Loucy (cell line): ENCODE data around the gene CTNNA2.

ENCODE experiments used
- EZH2phosphoT487 ChIP-seq: fragments of 200-600 bp; IDR thresholded peaks from 2 replicates; pipeline ENCODE4 v1.6.1; 2018; ENCODE audit warnings: antibody characterized with exemption, mild to moderate bottlenecking, moderate library complexity, borderline replicate concordance
- TF ChIP-seq, protein P1 (sequence below): fragments of 200-600 bp; sonication (generic); conservative IDR thresholded peaks from 2 replicates; pipeline ENCODE4 v1.5.1; 2014; ENCODE audit warnings: mild to moderate bottlenecking, antibody characterized with exemption, low read length

DNA sequence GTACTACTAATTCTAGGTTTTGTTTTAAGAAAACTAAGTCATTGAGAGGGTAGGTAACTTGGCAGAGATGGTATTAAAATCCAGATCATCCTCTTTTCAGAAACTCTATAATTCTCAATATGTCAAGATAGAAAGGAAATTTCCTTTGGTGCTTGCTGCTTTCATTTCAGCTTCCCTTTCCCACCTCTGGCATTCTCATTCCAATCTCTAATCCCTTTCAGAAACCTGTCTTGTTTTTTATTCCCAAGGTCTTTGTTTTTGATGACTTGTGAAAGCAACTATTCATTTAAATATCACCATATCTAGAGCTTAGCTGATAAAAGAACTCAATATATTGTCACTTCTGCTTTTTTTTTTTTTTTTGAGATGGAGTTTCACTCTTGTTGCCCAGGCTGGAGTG lies 1034.5 kb downstream of the CTNNA2 start:
- TF ChIP-seq, protein P1, sequence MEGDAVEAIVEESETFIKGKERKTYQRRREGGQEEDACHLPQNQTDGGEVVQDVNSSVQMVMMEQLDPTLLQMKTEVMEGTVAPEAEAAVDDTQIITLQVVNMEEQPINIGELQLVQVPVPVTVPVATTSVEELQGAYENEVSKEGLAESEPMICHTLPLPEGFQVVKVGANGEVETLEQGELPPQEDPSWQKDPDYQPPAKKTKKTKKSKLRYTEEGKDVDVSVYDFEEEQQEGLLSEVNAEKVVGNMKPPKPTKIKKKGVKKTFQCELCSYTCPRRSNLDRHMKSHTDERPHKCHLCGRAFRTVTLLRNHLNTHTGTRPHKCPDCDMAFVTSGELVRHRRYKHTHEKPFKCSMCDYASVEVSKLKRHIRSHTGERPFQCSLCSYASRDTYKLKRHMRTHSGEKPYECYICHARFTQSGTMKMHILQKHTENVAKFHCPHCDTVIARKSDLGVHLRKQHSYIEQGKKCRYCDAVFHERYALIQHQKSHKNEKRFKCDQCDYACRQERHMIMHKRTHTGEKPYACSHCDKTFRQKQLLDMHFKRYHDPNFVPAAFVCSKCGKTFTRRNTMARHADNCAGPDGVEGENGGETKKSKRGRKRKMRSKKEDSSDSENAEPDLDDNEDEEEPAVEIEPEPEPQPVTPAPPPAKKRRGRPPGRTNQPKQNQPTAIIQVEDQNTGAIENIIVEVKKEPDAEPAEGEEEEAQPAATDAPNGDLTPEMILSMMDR: no peak
- no peak for TF ChIP-seq EZH2phosphoT487
